ENCODE results near the gene TRIM62.

- TF ChIP-seq, protein P1, sequence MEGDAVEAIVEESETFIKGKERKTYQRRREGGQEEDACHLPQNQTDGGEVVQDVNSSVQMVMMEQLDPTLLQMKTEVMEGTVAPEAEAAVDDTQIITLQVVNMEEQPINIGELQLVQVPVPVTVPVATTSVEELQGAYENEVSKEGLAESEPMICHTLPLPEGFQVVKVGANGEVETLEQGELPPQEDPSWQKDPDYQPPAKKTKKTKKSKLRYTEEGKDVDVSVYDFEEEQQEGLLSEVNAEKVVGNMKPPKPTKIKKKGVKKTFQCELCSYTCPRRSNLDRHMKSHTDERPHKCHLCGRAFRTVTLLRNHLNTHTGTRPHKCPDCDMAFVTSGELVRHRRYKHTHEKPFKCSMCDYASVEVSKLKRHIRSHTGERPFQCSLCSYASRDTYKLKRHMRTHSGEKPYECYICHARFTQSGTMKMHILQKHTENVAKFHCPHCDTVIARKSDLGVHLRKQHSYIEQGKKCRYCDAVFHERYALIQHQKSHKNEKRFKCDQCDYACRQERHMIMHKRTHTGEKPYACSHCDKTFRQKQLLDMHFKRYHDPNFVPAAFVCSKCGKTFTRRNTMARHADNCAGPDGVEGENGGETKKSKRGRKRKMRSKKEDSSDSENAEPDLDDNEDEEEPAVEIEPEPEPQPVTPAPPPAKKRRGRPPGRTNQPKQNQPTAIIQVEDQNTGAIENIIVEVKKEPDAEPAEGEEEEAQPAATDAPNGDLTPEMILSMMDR (conservative IDR thresholded peaks at IDR 0.05; ENCODE audit: low read depth, low read length) = no peak
- no peak for TF ChIP-seq EZH2 (IDR thresholded peaks at IDR 0.05; ENCODE audit: borderline replicate concordance, low read depth, low read length, poor library complexity, severe bottlenecking)
Observed at GRCh38 chr1:33147275-33147996, 34.4 kb downstream of the TRIM62 start.

Measured in A673 (cell line).